GM13976 (cell line): ENCODE data around the gene POLL.

Source experiments
- DNase-seq: peaks from one replicate; pipeline ENCODE4 v3.0.0; 2012; ENCODE audit warnings: low spot score
- CTCF ChIP-seq: IDR thresholded peaks from 2 replicates; pipeline ENCODE4 v1.5.1; 2012; ENCODE audit warnings: borderline replicate concordance, mild to moderate bottlenecking; ENCODE audit not compliant: insufficient read depth; ENCODE audit errors: extremely low read depth, missing control alignments, control extremely low read depth
- in situ Hi-C: fragments of 300-500 bp; cut with MboI; formaldehyde crosslinking; loops from one replicate; pipeline ENCODE4 v1.12.0; 2022; ENCODE audit warnings: low sequenced_read_pairs, mixed read lengths, inconsistent platforms; ENCODE audit not compliant: unreplicated experiment

POLL gene

GRCh38 chr10:101578192-101578591 lies 9.9 kb downstream of the POLL start:
- in situ Hi-C loops = no loop called here
- no peak for DNase-seq
- no peak for TF ChIP-seq CTCF

GRCh38 chr10:101577121-101577871 lies 10.8 kb downstream of the POLL start:
- DNase-seq = no peak
- TF ChIP-seq CTCF = no peak
- in situ Hi-C loops = no loop called here

DNA sequence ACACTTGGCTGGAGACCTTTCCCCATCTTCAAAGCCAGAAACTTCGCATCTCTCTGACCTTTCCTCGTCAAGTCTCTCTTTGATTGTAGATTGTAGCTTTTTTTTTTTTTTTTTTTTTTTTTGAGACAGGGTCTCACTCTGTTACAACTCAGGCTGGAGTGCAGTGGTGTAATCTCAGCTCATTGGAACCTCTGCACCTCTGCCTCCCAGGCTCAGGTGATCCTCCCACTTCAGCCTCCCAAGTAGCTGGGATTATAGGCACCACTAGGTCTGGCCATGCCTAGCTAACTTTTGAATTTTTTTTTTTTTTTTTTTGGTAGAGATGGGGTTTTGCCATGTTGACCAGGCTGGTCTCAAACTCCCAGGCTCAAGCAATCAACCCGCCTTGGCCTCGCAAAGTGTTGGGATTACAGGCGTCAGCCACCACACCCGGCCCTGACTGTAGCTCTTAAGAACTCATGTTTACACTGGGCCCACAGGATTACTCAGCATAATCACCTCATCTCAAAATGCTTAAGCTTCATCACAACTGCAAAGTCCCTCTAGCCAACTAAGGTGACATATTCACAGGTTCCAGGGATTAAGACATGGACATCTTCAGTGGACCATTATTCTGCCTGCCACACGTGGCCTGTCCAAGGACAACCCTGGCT lies 11.7 kb downstream of the POLL start:
- in situ Hi-C loops = no loop called here
- TF ChIP-seq CTCF = no peak
- no peak for DNase-seq

DNA sequence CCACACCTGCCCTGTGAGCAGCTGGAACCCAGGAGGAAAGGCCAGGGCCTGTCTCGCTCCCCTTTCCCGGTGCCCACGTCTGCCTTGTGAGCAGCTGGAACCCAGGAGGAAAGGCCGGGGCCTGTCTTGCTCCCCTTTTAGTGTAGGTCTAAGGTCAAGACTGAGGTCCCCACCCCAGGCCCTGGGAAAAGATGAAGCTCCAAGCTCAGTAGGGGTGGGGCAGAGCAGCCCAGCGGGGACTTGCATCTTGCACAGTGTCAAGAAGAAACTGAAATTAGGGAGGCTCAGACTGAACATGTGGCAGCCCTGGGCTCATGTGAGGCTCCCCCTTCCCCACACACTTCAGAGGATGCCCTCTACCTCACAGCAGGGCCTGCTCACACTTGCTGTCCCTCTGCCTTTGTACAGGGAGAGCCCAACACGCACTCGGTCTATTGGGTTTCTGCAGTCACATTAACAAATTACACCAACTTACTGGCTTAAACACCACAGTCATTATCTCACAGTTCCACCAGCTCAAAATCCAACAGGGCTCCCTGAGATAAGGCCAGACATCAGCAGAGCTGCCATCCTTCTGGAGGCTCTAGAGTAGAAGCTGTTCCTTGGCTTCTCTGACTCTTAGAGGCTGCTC lies 12.4 kb downstream of the POLL start:
- no peak for TF ChIP-seq CTCF
- in situ Hi-C loops = no loop called here
- no peak for DNase-seq

DNA sequence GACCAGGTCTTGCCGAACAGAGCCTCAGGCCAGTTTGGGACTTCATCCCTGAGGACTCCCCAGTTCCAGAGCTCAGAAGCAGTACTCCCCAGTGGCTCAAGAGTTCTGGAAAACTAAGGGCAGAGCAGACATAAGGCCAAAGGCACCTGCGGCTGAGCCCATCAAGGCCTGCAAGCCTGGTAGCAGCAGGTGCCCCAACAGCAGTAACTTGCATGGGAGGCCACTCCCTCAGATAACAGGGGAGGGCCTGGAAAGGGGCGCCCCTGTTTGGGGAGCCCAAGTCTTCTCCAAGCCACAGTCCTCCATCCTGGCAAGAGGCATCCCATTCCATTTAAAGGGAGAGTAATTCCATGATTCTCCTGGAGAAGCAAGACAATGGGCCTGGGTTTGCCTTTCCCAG lies 13.0 kb downstream of the POLL start:
- DNase-seq = no peak
- TF ChIP-seq CTCF = no peak
- in situ Hi-C loops = no loop called here

GRCh38 chr10:101573885-101574753 lies 13.9 kb downstream of the POLL start:
- TF ChIP-seq CTCF = no peak
- DNase-seq = no peak
- in situ Hi-C loops = loop anchor here (25.0 kb wide), 2 partner anchors 262 to 362 kb away; no protein-coding TSS in a partner anchor
